CD4-positive, alpha-beta T cell (primary cell): ENCODE measurements around the gene EPHA5. TPM values are rescaled to one million over a fixed set of nuclear protein-coding genes. Genes with fewer than 3 reads are reported as not detected.

ENCODE experiments used
- ATAC-seq: fragments of 200-7000 bp; cut with Tn5 transposase; one replicate; pipeline ENCODE4 v1.10.0; 2022; ENCODE audit warnings: mild to moderate bottlenecking; ENCODE audit not compliant: poor library complexity
- CTCF ChIA-PET: fragments of 350-600 bp; sonication (Branson Sonifier 250); formaldehyde crosslinking; loops from one replicate; lab custom pipeline; 2021; ENCODE audit warnings: antibody characterized with exemption, inconsistent platforms; lab: Charles Lee
- POLR2A ChIA-PET: fragments of 350-600 bp; sonication (Branson Sonifier 250); formaldehyde crosslinking; loops from one replicate; lab custom pipeline; 2021; ENCODE audit warnings: antibody characterized with exemption, inconsistent platforms; lab: Charles Lee
- DNase-seq, 14 experiments: peaks; one replicate each; pipeline ENCODE4 v3.0.0-alpha.2; 2013 to 2020; ENCODE audit warnings: mixed read lengths in 2 of 14
- H3K27ac ChIP-seq, 2 donors: one replicate each; pipeline versions ENCODE4 v1.5.1 to v1.7.0; 2013; ENCODE audit warnings: low read length in 2 of 2, low read depth in 1 of 2, mild to moderate bottlenecking in 1 of 2
- H3K27me3 ChIP-seq, 2 experiments: 1 replicate in 1 of 2; 2 replicates in 1 of 2; pipeline versions ENCODE4 v1.6.1 to v1.7.0; 2013; ENCODE audit warnings: low read length in 2 of 2, control low read depth in 1 of 2, mild to moderate bottlenecking in 1 of 2, moderate library complexity in 1 of 2; ENCODE audit not compliant: insufficient read depth in 2 of 2, control insufficient read depth in 1 of 2
- H3K36me3 ChIP-seq: one replicate; pipeline ENCODE4 v1.6.1; 2013; ENCODE audit warnings: low read length, control low read depth; ENCODE audit not compliant: insufficient read depth
- H3K4me1 ChIP-seq: one replicate; pipeline ENCODE4 v1.6.1; 2013; ENCODE audit warnings: low read length, control low read depth; ENCODE audit not compliant: insufficient read depth
- H3K4me3 ChIP-seq: one replicate; pipeline ENCODE4 v1.5.1; 2013; ENCODE audit warnings: mild to moderate bottlenecking, low read length, moderate library complexity
- H3K9me3 ChIP-seq, 2 experiments: 1 replicate in 1 of 2; 2 replicates in 1 of 2; pipeline versions ENCODE4 v1.6.1 to v1.7.0; 2013; ENCODE audit warnings: low read length in 2 of 2, mild to moderate bottlenecking in 2 of 2, control low read depth in 1 of 2, moderate library complexity in 1 of 2; ENCODE audit not compliant: control insufficient read depth in 1 of 2, insufficient read depth in 1 of 2
- H3K27ac Mint-ChIP-seq: one replicate; pipeline ENCODE4 v1.8.0; 2020; ENCODE audit warnings: mixed read lengths
- H3K27me3 Mint-ChIP-seq: one replicate; pipeline ENCODE4 v1.8.0; 2021; ENCODE audit warnings: mixed read lengths
- H3K36me3 Mint-ChIP-seq: one replicate; pipeline ENCODE4 v1.8.0; 2021; ENCODE audit warnings: low read depth, mixed read lengths
- H3K4me1 Mint-ChIP-seq: one replicate; pipeline ENCODE4 v1.8.0; 2021; ENCODE audit warnings: low read depth, mixed read lengths
- H3K4me3 Mint-ChIP-seq: one replicate; pipeline ENCODE4 v1.8.0; 2020; ENCODE audit warnings: mild to moderate bottlenecking, mixed read lengths
- H3K9me3 Mint-ChIP-seq: one replicate; pipeline ENCODE4 v1.8.0; 2020; ENCODE audit warnings: mixed read lengths
- CTCF ChIP-seq: fragments of 200-600 bp; IDR thresholded peaks from one replicate; pipeline ENCODE4 v1.8.0; 2022; ENCODE audit warnings: antibody characterized with exemption, mild to moderate bottlenecking
- intact Hi-C, 2 experiments: fragments of 100-400 bp; cut with DNase I in 1 of 2; cut with micrococcal nuclease in 1 of 2; formaldehyde crosslinking; loops; one replicate each; pipeline versions ENCODE4 v1.15.1 to v1.9.0; 2023 to 2025; cut with DNase I, micrococcal nuclease
- total RNA-seq, 174 experiments: library from RNA in 2 of 174; stranded (reverse) in 2 of 174; gene quantifications; one replicate each; pipeline ENCODE4 v1.2.3 and lab custom pipeline; 2021 to 2026

The EPHA5 gene
- total RNA-seq, 2 experiments from 2014 or later, result not detected

- Mint-ChIP-seq H3K36me3 (no peaks in the 10 kb centered on the region), H3K4me1 (no peaks in the 10 kb centered on the region), H3K4me3 (no peak overlapping the region), H3K27ac (no peak overlapping the region), H3K9me3 (peaks cover 2% of the 10 kb centered on the region), H3K27me3 (no peaks in the 10 kb centered on the region)
- ChIA-PET CTCF (no interaction called here), POLR2A (no interaction called here)
- TF ChIP-seq CTCF, result no peak
- H3K27ac ChIP-seq, result no peak overlapping the region
- H3K4me1 ChIP-seq, result no peaks in the 10 kb centered on the region
- no peaks in the 10 kb centered on the region for H3K36me3 ChIP-seq
- H3K27me3 ChIP-seq, result no peaks in the 10 kb centered on the region
- ATAC-seq (no peak), DNase-seq (no peak)
- intact Hi-C loops, result no loop called here
- H3K4me3 ChIP-seq, result no peak overlapping the region
- H3K9me3 ChIP-seq, result no peaks in the 10 kb centered on the region
Measured at GRCh38 chr4:65559270-65559669, 111.0 kb downstream of the EPHA5 start.

DNA sequence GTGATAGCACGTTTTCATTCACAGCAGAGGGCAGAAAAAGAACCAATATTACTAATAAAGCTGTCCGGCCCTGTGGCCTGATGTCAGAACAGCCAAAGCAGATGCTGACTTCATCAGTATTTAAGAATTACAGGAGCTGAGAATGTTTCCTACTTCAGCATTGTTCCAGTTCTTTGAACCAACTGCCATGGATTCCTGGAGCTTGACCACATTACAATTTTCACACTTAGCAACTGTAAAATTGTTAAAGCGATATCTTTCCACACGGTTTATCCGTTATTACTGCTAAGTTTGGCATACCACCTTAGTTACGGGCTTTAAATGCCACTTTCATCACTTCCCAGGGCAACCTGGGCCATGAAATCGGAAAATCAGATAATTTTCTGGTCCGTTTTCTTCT lies 118.2 kb downstream of the EPHA5 start:
- Histone ChIP-seq H3K9me3 (peaks cover 0 to 5% of the 10 kb centered on the region in 2 experiments), H3K4me1 (no peaks in the 10 kb centered on the region), H3K27me3 (no peaks in the 10 kb centered on the region), H3K36me3 (no peaks in the 10 kb centered on the region), H3K27ac (no peak overlapping the region), H3K4me3 (no peak overlapping the region)
- Mint-ChIP-seq H3K4me1 (no peaks in the 10 kb centered on the region), H3K4me3 (no peak overlapping the region), H3K27ac (no peak overlapping the region), H3K36me3 (no peaks in the 10 kb centered on the region), H3K9me3 (peaks cover 3% of the 10 kb centered on the region), H3K27me3 (no peaks in the 10 kb centered on the region)
- intact Hi-C loops, result no loop called here
- ChIA-PET CTCF (no interaction called here), POLR2A (no interaction called here)
- ATAC-seq (no peak), DNase-seq (no peak)
- TF ChIP-seq CTCF, result no peak

DNA sequence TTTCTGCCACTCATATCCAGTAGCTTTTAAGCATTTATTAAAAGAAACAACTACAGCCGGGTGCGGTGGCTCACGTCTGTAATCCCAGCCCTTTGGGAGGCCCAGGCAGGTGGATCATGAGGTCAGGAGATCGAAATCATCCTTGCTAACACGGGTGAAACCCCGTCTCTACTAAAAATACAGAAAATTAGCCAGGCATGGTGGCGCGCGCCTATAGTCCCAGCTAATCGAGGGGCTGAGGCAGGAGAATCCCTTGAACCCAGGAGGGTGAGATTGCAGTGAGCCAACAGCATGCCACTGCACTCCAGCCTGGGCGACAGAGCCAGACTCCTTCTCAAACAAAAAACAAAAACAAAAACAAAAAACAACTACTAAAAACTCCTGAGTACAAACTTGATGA lies 119.8 kb downstream of the EPHA5 start:
- CTCF ChIA-PET, result no interaction called here
- no peaks in the 10 kb centered on the region for H3K27me3 Mint-ChIP-seq
- no peak overlapping the region for H3K27ac Mint-ChIP-seq
- no peak overlapping the region for H3K4me3 ChIP-seq
- no peaks in the 10 kb centered on the region for H3K27me3 ChIP-seq
- TF ChIP-seq CTCF, result no peak
- POLR2A ChIA-PET, result no interaction called here
- H3K4me1 Mint-ChIP-seq, result no peaks in the 10 kb centered on the region
- no peaks in the 10 kb centered on the region for H3K4me1 ChIP-seq
- no peak overlapping the region for H3K4me3 Mint-ChIP-seq
- H3K27ac ChIP-seq, result no peak overlapping the region
- ATAC-seq (no peak), DNase-seq (no peak)
- intact Hi-C loops, result no loop called here
- peaks cover 0 to 5% of the 10 kb centered on the region in 2 experiments for H3K9me3 ChIP-seq
- no peaks in the 10 kb centered on the region for H3K36me3 Mint-ChIP-seq
- no peaks in the 10 kb centered on the region for H3K36me3 ChIP-seq
- H3K9me3 Mint-ChIP-seq, result peaks cover 4% of the 10 kb centered on the region
